BLaER1 (cell line): ENCODE data around the gene EXOC3L4.
"Not testable (repeated sequence)": the region's sequence is repeated elsewhere in the genome, so short reads cannot be mapped to it uniquely, and the experiment has no call there.

Experiments used
- H3K27ac ChIP-seq: shearing (Covaris generic); formaldehyde crosslinking; 2 replicates; pipeline ENCODE4 v1.8.1; 2022
- H3K27me3 ChIP-seq: shearing (Covaris generic); formaldehyde crosslinking; 2 replicates; pipeline ENCODE4 v1.8.1; 2022
- H3K36me3 ChIP-seq: shearing (Covaris generic); formaldehyde crosslinking; 2 replicates; pipeline ENCODE4 v1.8.1; 2022
- H3K4me1 ChIP-seq: shearing (Covaris generic); formaldehyde crosslinking; 2 replicates; pipeline ENCODE4 v1.8.1; 2022
- H3K4me2 ChIP-seq: shearing (Covaris generic); formaldehyde crosslinking; 2 replicates; pipeline ENCODE4 v1.8.1; 2022
- H3K4me3 ChIP-seq: shearing (Covaris generic); formaldehyde crosslinking; 2 replicates; pipeline ENCODE4 v1.8.1; 2022
- H3K9ac ChIP-seq: shearing (Covaris generic); formaldehyde crosslinking; 2 replicates; pipeline ENCODE4 v1.8.1; 2022
- H3K9me3 ChIP-seq: shearing (Covaris generic); formaldehyde crosslinking; 2 replicates; pipeline ENCODE4 v1.8.1; 2022
- H4K20me1 ChIP-seq: shearing (Covaris generic); formaldehyde crosslinking; 2 replicates; pipeline ENCODE4 v1.8.1; 2022
- Cebpa-rat ChIP-seq: shearing (Covaris generic); IDR thresholded peaks from 2 replicates; pipeline ENCODE4 v1.8.1; 2022

Gene EXOC3L4

GRCh38 chr14:103146141-103146709, 51.7 kb downstream of the EXOC3L4 start:
- H3K4me2 ChIP-seq: no peak overlapping the region
- no peak overlapping the region for H3K27ac ChIP-seq
- H3K27me3 ChIP-seq: no peaks in the 10 kb centered on the region
- H3K4me3 ChIP-seq: no peak overlapping the region
- peaks cover 12% of the 10 kb centered on the region for H3K4me1 ChIP-seq
- no peak overlapping the region for H3K9ac ChIP-seq
- no peaks in the 10 kb centered on the region for H3K36me3 ChIP-seq
- TF ChIP-seq Cebpa-rat: no peak
- H4K20me1 ChIP-seq: no peaks in the 10 kb centered on the region
- no peaks in the 10 kb centered on the region for H3K9me3 ChIP-seq

GRCh38 chr14:103149351-103150237, 55.1 kb downstream of the EXOC3L4 start:
- Histone ChIP-seq H3K9ac (no peak overlapping the region), H3K27ac (no peak overlapping the region), H3K4me2 (no peak overlapping the region), H3K4me1 (no peaks in the 10 kb centered on the region), H3K36me3 (no peaks in the 10 kb centered on the region), H4K20me1 (no peaks in the 10 kb centered on the region), H3K4me3 (no peak overlapping the region), H3K27me3 (no peaks in the 10 kb centered on the region), H3K9me3 (no peaks in the 10 kb centered on the region)
- TF ChIP-seq Cebpa-rat: no peak

GRCh38 chr14:103151270-103151945, 56.9 kb downstream of the EXOC3L4 start:
- no peak for TF ChIP-seq Cebpa-rat
- Histone ChIP-seq H3K4me1 (no peaks in the 10 kb centered on the region), H4K20me1 (no peaks in the 10 kb centered on the region)

GRCh38 chr14:103155010-103155409, 60.5 kb downstream of the EXOC3L4 start:
- TF ChIP-seq Cebpa-rat: no peak
- Histone ChIP-seq H3K9ac (no peak overlapping the region), H3K27ac (no peak overlapping the region), H3K4me2 (no peak overlapping the region), H3K9me3 (no peaks in the 10 kb centered on the region), H3K27me3 (no peaks in the 10 kb centered on the region), H3K4me3 (no peak overlapping the region), H3K4me1 (no peaks in the 10 kb centered on the region), H4K20me1 (no peaks in the 10 kb centered on the region), H3K36me3 (no peaks in the 10 kb centered on the region)

More at GRCh38 chr14:103151270-103151945, 56.9 kb downstream of the EXOC3L4 start:
- Histone ChIP-seq H3K36me3 (no peaks in the 10 kb centered on the region), H3K4me3 (no peak overlapping the region), H3K27ac (no peak overlapping the region), H3K4me2 (no peak overlapping the region), H3K27me3 (no peaks in the 10 kb centered on the region), H3K9ac (no peak overlapping the region), H3K9me3 (no peaks in the 10 kb centered on the region)

- H3K4me1 ChIP-seq, H3K4me2 ChIP-seq, H3K9me3 ChIP-seq, H3K27ac ChIP-seq, H3K4me3 ChIP-seq, H3K36me3 ChIP-seq, H3K27me3 ChIP-seq, H3K9ac ChIP-seq, H4K20me1 ChIP-seq: not testable (repeated sequence)
Measured at GRCh38 chr14:103155416-103155815, 60.9 kb downstream of the EXOC3L4 start.

GRCh38 chr14:103155826-103156394, 61.4 kb downstream of the EXOC3L4 start:
- H3K4me2 ChIP-seq: no peak overlapping the region
- H3K27ac ChIP-seq: no peak overlapping the region
- no peak overlapping the region for H3K4me3 ChIP-seq
- no peaks in the 10 kb centered on the region for H3K4me1 ChIP-seq
- H3K36me3 ChIP-seq: no peaks in the 10 kb centered on the region
- no peaks in the 10 kb centered on the region for H3K9me3 ChIP-seq
- H4K20me1 ChIP-seq: no peaks in the 10 kb centered on the region
- H3K9ac ChIP-seq: no peak overlapping the region
- H3K27me3 ChIP-seq: no peaks in the 10 kb centered on the region
- no peak for TF ChIP-seq Cebpa-rat

GRCh38 chr14:103156651-103157378, 62.3 kb downstream of the EXOC3L4 start:
- Histone ChIP-seq H3K27me3 (no peaks in the 10 kb centered on the region), H4K20me1 (no peaks in the 10 kb centered on the region), H3K9ac (no peak overlapping the region), H3K36me3 (no peaks in the 10 kb centered on the region), H3K4me2 (no peak overlapping the region), H3K4me1 (no peaks in the 10 kb centered on the region), H3K9me3 (peaks cover 6% of the 10 kb centered on the region), H3K27ac (no peak overlapping the region), H3K4me3 (no peak overlapping the region)
- TF ChIP-seq Cebpa-rat: no peak

- no peak overlapping the region for H3K4me2 ChIP-seq
- no peaks in the 10 kb centered on the region for H3K4me1 ChIP-seq
- no peaks in the 10 kb centered on the region for H4K20me1 ChIP-seq
- no peaks in the 10 kb centered on the region for H3K27me3 ChIP-seq
- H3K27ac ChIP-seq: no peak overlapping the region
- no peak overlapping the region for H3K9ac ChIP-seq
- TF ChIP-seq Cebpa-rat: no peak
- peaks cover 17% of the 10 kb centered on the region for H3K9me3 ChIP-seq
- no peak overlapping the region for H3K4me3 ChIP-seq
- H3K36me3 ChIP-seq: no peaks in the 10 kb centered on the region
Measured at GRCh38 chr14:103157969-103158368, 63.4 kb downstream of the EXOC3L4 start.

GRCh38 chr14:103158688-103159087, 64.2 kb downstream of the EXOC3L4 start:
- Histone ChIP-seq H3K4me2 (no peak overlapping the region), H3K36me3 (no peaks in the 10 kb centered on the region), H3K27me3 (no peaks in the 10 kb centered on the region), H3K9ac (no peak overlapping the region), H3K27ac (no peak overlapping the region), H3K9me3 (peaks cover 17% of the 10 kb centered on the region), H3K4me3 (no peak overlapping the region), H4K20me1 (no peaks in the 10 kb centered on the region), H3K4me1 (no peaks in the 10 kb centered on the region)
- TF ChIP-seq Cebpa-rat: no peak
